Measurements from ENCODE around the gene GPN2.
A peak's percentile ranks its signal among the peaks of the same experiment; 100 is the strongest.
"Not testable (repeated sequence)": the region's sequence is repeated elsewhere in the genome, so short reads cannot be mapped to it uniquely, and the experiment has no call there.

GPN2 gene

GRCh38 chr1:26857473-26858060 lies 32.5 kb downstream of the GPN2 start:
- DNase-seq = no peak

- DNase-seq = no peak
Observed at GRCh38 chr1:26856604-26857469, 33.2 kb downstream of the GPN2 start.

- DNase-seq = no peak
Observed at GRCh38 chr1:26856181-26856580, 33.9 kb downstream of the GPN2 start.

- DNase-seq = no peak
Observed at GRCh38 chr1:26855636-26856035, 34.4 kb downstream of the GPN2 start.

GRCh38 chr1:26854906-26855305 lies 35.2 kb downstream of the GPN2 start:
- DNase-seq = no peak

GRCh38 chr1:26853600-26853999 lies 36.5 kb downstream of the GPN2 start:
- no peak for DNase-seq

GRCh38 chr1:26853156-26853555 lies 36.9 kb downstream of the GPN2 start:
- DNase-seq = peak; percentile 58 to 69 (median 63)

- DNase-seq = no peak
Observed at GRCh38 chr1:26852701-26853100, 37.4 kb downstream of the GPN2 start.

- DNase-seq = no peak
Observed at GRCh38 chr1:26851106-26851684, 38.9 kb downstream of the GPN2 start.

- DNase-seq = no peak
Observed at GRCh38 chr1:26848941-26849774, 40.9 kb downstream of the GPN2 start.

- DNase-seq = no peak
Observed at GRCh38 chr1:26848499-26848898, 41.6 kb downstream of the GPN2 start.

- not testable (repeated sequence) for DNase-seq
Observed at GRCh38 chr1:26847826-26848225, 42.3 kb downstream of the GPN2 start.

- no peak for DNase-seq
Observed at GRCh38 chr1:26844424-26845196, 45.5 kb downstream of the GPN2 start.

- no peak for DNase-seq
Observed at GRCh38 chr1:26839779-26840178, 50.3 kb downstream of the GPN2 start.

GRCh38 chr1:26839339-26839722 lies 50.8 kb downstream of the GPN2 start:
- no peak for DNase-seq

GRCh38 chr1:26838474-26839338 lies 51.4 kb downstream of the GPN2 start:
- peak in 2 of 4 experiments; percentile 21 to 30 for DNase-seq

- not testable (repeated sequence) for DNase-seq
Observed at GRCh38 chr1:26837665-26838064, 52.4 kb downstream of the GPN2 start.

GRCh38 chr1:26833432-26834405 lies 56.4 kb downstream of the GPN2 start:
- peak; percentile 39 to 79 (median 70) for DNase-seq

GRCh38 chr1:26832249-26832960 lies 57.7 kb downstream of the GPN2 start:
- DNase-seq = no peak
